ENCODE results near the gene NUDT22. TPM values are rescaled to one million over a fixed set of nuclear protein-coding genes. Genes with fewer than 3 reads are reported as not detected.
A peak's percentile ranks its signal among the peaks of the same experiment; 100 is the strongest.
"Not testable (repeated sequence)": the region's sequence is repeated elsewhere in the genome, so short reads cannot be mapped to it uniquely, and the experiment has no call there.

Gene NUDT22
- total RNA-seq, 1 donor from 2014 or later, result 40.7 TPM

GRCh38 chr11:64244966-64245365 is 18.9 kb downstream of the NUDT22 start:
- no peak for TF ChIP-seq CTCF (IDR thresholded peaks at IDR 0.05; ENCODE audit: insufficient read depth, low read depth, low read length)
- no peak for TF ChIP-seq EZH2 (IDR thresholded peaks at IDR 0.05; ENCODE audit: insufficient read depth, low read length)

GRCh38 chr11:64245401-64245796 is 19.3 kb downstream of the NUDT22 start:
- Histone ChIP-seq H3K4me2 (ENCODE audit: low read length) (peak overlapping the region; percentile 99), H3K79me2 (ENCODE audit: insufficient read depth, low read length) (peaks cover 50% of the 10 kb centered on the region), H3K4me3 (ENCODE audit: insufficient read depth, low read depth, low read length) (peak overlapping the region; percentile 96), H4K20me1 (ENCODE audit: insufficient read depth, low read length) (peaks cover 28% of the 10 kb centered on the region), H3K9ac (ENCODE audit: low read length) (peak overlapping the region; percentile 95), H2AFZ (ENCODE audit: low read depth, low read length) (no peak overlapping the region), H3K9me3 (ENCODE audit: insufficient read depth, low read depth, low read length) (no peaks in the 10 kb centered on the region), H3K4me1 (ENCODE audit: insufficient read depth, low read length) (peaks cover 35% of the 10 kb centered on the region), H3K27ac (ENCODE audit: low read depth, low read length) (peak overlapping the region; percentile 91), H3K27me3 (ENCODE audit: insufficient read depth, low read length) (no peaks in the 10 kb centered on the region), H3K36me3 (ENCODE audit: insufficient read depth, low read length) (peaks cover 3% of the 10 kb centered on the region)
- DNase-seq (ENCODE audit: low read depth) (no peak), FAIRE-seq (no peak)
- peaks cover 9% of the 10 kb centered on the region for H3K36me3 Mint-ChIP-seq (ENCODE audit: low read depth, unreplicated experiment)
- TF ChIP-seq EZH2 (IDR thresholded peaks at IDR 0.05; ENCODE audit: insufficient read depth, low read length), result no peak
- TF ChIP-seq CTCF (IDR thresholded peaks at IDR 0.05; ENCODE audit: insufficient read depth, low read depth, low read length), result no peak
- H3K9me3 Mint-ChIP-seq (ENCODE audit: unreplicated experiment), result no peaks in the 10 kb centered on the region
- peak overlapping the region; percentile 95 for H3K4me3 Mint-ChIP-seq (ENCODE audit: unreplicated experiment)
- no peaks in the 10 kb centered on the region for H3K27me3 Mint-ChIP-seq (ENCODE audit: low read depth, unreplicated experiment)
- peaks cover 21% of the 10 kb centered on the region for H3K4me1 Mint-ChIP-seq (ENCODE audit: low read depth, unreplicated experiment)
- H3K27ac Mint-ChIP-seq (ENCODE audit: unreplicated experiment), result peak overlapping the region; percentile 85

More at GRCh38 chr11:64244966-64245365, 18.9 kb downstream of the NUDT22 start:
- peaks cover 50% of the 10 kb centered on the region for H3K79me2 ChIP-seq (ENCODE audit: insufficient read depth, low read length)
- H3K4me1 Mint-ChIP-seq (ENCODE audit: low read depth, unreplicated experiment), result peaks cover 24% of the 10 kb centered on the region
- H3K27me3 ChIP-seq (ENCODE audit: insufficient read depth, low read length), result no peaks in the 10 kb centered on the region
- H3K27ac ChIP-seq (ENCODE audit: low read depth, low read length), result peak overlapping the region; percentile 91
- peaks cover 9% of the 10 kb centered on the region for H3K36me3 Mint-ChIP-seq (ENCODE audit: low read depth, unreplicated experiment)
- H4K20me1 ChIP-seq (ENCODE audit: insufficient read depth, low read length), result peaks cover 28% of the 10 kb centered on the region
- H3K27ac Mint-ChIP-seq (ENCODE audit: unreplicated experiment), result no peak overlapping the region
- peak overlapping the region; percentile 99 for H3K4me2 ChIP-seq (ENCODE audit: low read length)
- H3K4me1 ChIP-seq (ENCODE audit: insufficient read depth, low read length), result peaks cover 39% of the 10 kb centered on the region
- H3K4me3 Mint-ChIP-seq (ENCODE audit: unreplicated experiment), result peak overlapping the region; percentile 95
- peak overlapping the region; percentile 96 for H3K4me3 ChIP-seq (ENCODE audit: insufficient read depth, low read depth, low read length)
- H3K9ac ChIP-seq (ENCODE audit: low read length), result peak overlapping the region; percentile 95
- H2AFZ ChIP-seq (ENCODE audit: low read depth, low read length), result no peak overlapping the region
- H3K9me3 Mint-ChIP-seq (ENCODE audit: unreplicated experiment), result no peaks in the 10 kb centered on the region
- peaks cover 3% of the 10 kb centered on the region for H3K36me3 ChIP-seq (ENCODE audit: insufficient read depth, low read length)
- H3K9me3 ChIP-seq (ENCODE audit: insufficient read depth, low read depth, low read length), result no peaks in the 10 kb centered on the region
- FAIRE-seq (no peak), DNase-seq (ENCODE audit: low read depth) (no peak)
- no peaks in the 10 kb centered on the region for H3K27me3 Mint-ChIP-seq (ENCODE audit: low read depth, unreplicated experiment)

GRCh38 chr11:64245797-64246620 is 19.9 kb downstream of the NUDT22 start:
- peak overlapping the region; percentile 91 for H3K27ac ChIP-seq (ENCODE audit: low read depth, low read length)
- peak overlapping the region; percentile 95 for H3K9ac ChIP-seq (ENCODE audit: low read length)
- no peak overlapping the region for H2AFZ ChIP-seq (ENCODE audit: low read depth, low read length)
- peak overlapping the region; percentile 96 for H3K4me3 ChIP-seq (ENCODE audit: insufficient read depth, low read depth, low read length)
- no peaks in the 10 kb centered on the region for H3K27me3 ChIP-seq (ENCODE audit: insufficient read depth, low read length)
- no peaks in the 10 kb centered on the region for H3K9me3 ChIP-seq (ENCODE audit: insufficient read depth, low read depth, low read length)
- H3K79me2 ChIP-seq (ENCODE audit: insufficient read depth, low read length), result peaks cover 50% of the 10 kb centered on the region
- peak overlapping the region; percentile 99 for H3K4me2 ChIP-seq (ENCODE audit: low read length)
- H3K4me1 ChIP-seq (ENCODE audit: insufficient read depth, low read length), result peaks cover 37% of the 10 kb centered on the region
- TF ChIP-seq CTCF (IDR thresholded peaks at IDR 0.05; ENCODE audit: insufficient read depth, low read depth, low read length) (no peak), EZH2 (IDR thresholded peaks at IDR 0.05; ENCODE audit: insufficient read depth, low read length) (no peak)
- H3K4me1 Mint-ChIP-seq (ENCODE audit: low read depth, unreplicated experiment), result peaks cover 20% of the 10 kb centered on the region
- H3K27me3 Mint-ChIP-seq (ENCODE audit: low read depth, unreplicated experiment), result no peaks in the 10 kb centered on the region
- H4K20me1 ChIP-seq (ENCODE audit: insufficient read depth, low read length), result peaks cover 28% of the 10 kb centered on the region
- H3K36me3 Mint-ChIP-seq (ENCODE audit: low read depth, unreplicated experiment), result peaks cover 9% of the 10 kb centered on the region
- peaks cover 3% of the 10 kb centered on the region for H3K36me3 ChIP-seq (ENCODE audit: insufficient read depth, low read length)
- FAIRE-seq (no peak), DNase-seq (ENCODE audit: low read depth) (peak; percentile 91)
- H3K27ac Mint-ChIP-seq (ENCODE audit: unreplicated experiment), result peak overlapping the region; percentile 85
- H3K9me3 Mint-ChIP-seq (ENCODE audit: unreplicated experiment), result no peaks in the 10 kb centered on the region
- peak overlapping the region; percentile 95 for H3K4me3 Mint-ChIP-seq (ENCODE audit: unreplicated experiment)

GRCh38 chr11:64246621-64246870 is 20.5 kb downstream of the NUDT22 start:
- Histone ChIP-seq H3K4me1 (ENCODE audit: insufficient read depth, low read length) (peaks cover 37% of the 10 kb centered on the region), H4K20me1 (ENCODE audit: insufficient read depth, low read length) (peaks cover 28% of the 10 kb centered on the region), H3K4me3 (ENCODE audit: insufficient read depth, low read depth, low read length) (peak overlapping the region; percentile 96), H3K79me2 (ENCODE audit: insufficient read depth, low read length) (peaks cover 49% of the 10 kb centered on the region), H3K9ac (ENCODE audit: low read length) (peak overlapping the region; percentile 95), H3K4me2 (ENCODE audit: low read length) (peak overlapping the region; percentile 99)
- DNase-seq (ENCODE audit: low read depth); H3K27me3 Mint-ChIP-seq (ENCODE audit: low read depth, unreplicated experiment); H3K36me3 Mint-ChIP-seq (ENCODE audit: low read depth, unreplicated experiment); H3K9me3 ChIP-seq (ENCODE audit: insufficient read depth, low read depth, low read length); H3K27me3 ChIP-seq (ENCODE audit: insufficient read depth, low read length); H3K4me3 Mint-ChIP-seq (ENCODE audit: unreplicated experiment); H3K27ac Mint-ChIP-seq (ENCODE audit: unreplicated experiment); H3K9me3 Mint-ChIP-seq (ENCODE audit: unreplicated experiment); H2AFZ ChIP-seq (ENCODE audit: low read depth, low read length); FAIRE-seq; H3K27ac ChIP-seq (ENCODE audit: low read depth, low read length); H3K36me3 ChIP-seq (ENCODE audit: insufficient read depth, low read length): not testable (repeated sequence)
- H3K4me1 Mint-ChIP-seq (ENCODE audit: low read depth, unreplicated experiment), result peaks cover 20% of the 10 kb centered on the region
